Right atrium auricular region (tissue), 2 donors: Measurements from ENCODE around the gene LRRC63. TPM values are rescaled to one million over a fixed set of nuclear protein-coding genes. Genes with fewer than 3 reads are reported as not detected.

Source experiments
- DNase-seq: peaks from one replicate; pipeline ENCODE4 v3.0.0-alpha.2; 2019; ENCODE audit warnings: low spot score
- H3K27ac ChIP-seq, 2 donors: fragments of 200-600 bp; sonication (generic); 1 replicate in 1 of 2; 2 replicates in 1 of 2; pipeline ENCODE4 v1.5.1; 2016 to 2019
- H3K27me3 ChIP-seq, 2 donors: fragments of 200-600 bp; sonication (generic); one replicate each; pipeline versions ENCODE4 v1.5.1 to v1.6.0; 2017 to 2019
- H3K36me3 ChIP-seq: fragments of 200-600 bp; sonication (generic); one replicate; pipeline ENCODE4 v1.5.1; 2016
- H3K4me1 ChIP-seq, 2 donors: fragments of 200-600 bp; sonication (generic); one replicate each; pipeline versions ENCODE4 v1.5.1 to v1.6.0; 2017 to 2019
- H3K4me3 ChIP-seq, 2 donors: fragments of 200-600 bp; sonication (generic); 1 replicate in 1 of 2; 2 replicates in 1 of 2; pipeline ENCODE4 v1.5.1; 2017 to 2019; ENCODE audit warnings: mild to moderate bottlenecking in 1 of 2, moderate library complexity in 1 of 2
- H3K9me3 ChIP-seq, 2 donors: fragments of 200-600 bp; sonication (generic); one replicate each; pipeline ENCODE4 v1.5.1; 2019
- CTCF ChIP-seq, 2 donors: fragments of 200-600 bp; sonication (generic); IDR thresholded peaks; one replicate each; pipeline ENCODE4 v1.5.1; 2019; ENCODE audit warnings: antibody characterized with exemption in 2 of 2
- total RNA-seq, 2 donors: library from RNA; depleted of rRNA; stranded (reverse); fragments of >200 nt; gene quantifications; one replicate each; pipeline ENCODE4 v1.1.0, GENCODE V29; 2016

Gene LRRC63
- total RNA-seq, 2 donors from 2014 or later = not detected

- H3K4me3 ChIP-seq = no peak overlapping the region
- no peak for DNase-seq
- TF ChIP-seq CTCF (IDR thresholded peaks at IDR 0.05) = no peak
Measured at GRCh38 chr13:46314587-46314986, 102.9 kb downstream of the LRRC63 start.

DNA sequence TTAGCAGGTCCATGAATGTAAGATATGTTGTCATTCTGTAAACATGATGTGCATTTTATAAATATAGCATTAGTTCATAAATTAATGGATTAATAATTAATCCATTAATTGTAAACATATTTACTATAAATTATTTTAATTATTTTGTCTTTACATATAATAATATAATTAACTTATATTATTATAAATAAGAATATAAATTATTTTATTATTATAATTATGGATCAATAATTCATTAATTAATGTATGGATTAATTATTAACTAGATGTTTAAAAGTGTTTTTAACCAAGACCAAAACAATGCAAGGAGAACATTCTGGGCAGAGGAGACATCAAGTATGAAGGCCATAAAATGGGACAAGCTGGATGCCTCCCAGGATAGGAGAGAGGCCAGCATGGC lies 103.3 kb downstream of the LRRC63 start:
- no peaks in the 10 kb centered on the region for H3K36me3 ChIP-seq
- H3K4me1 ChIP-seq = no peaks in the 10 kb centered on the region
- no peak overlapping the region for H3K4me3 ChIP-seq
- TF ChIP-seq CTCF (IDR thresholded peaks at IDR 0.05) = no peak
- no peaks in the 10 kb centered on the region for H3K27me3 ChIP-seq
- no peak overlapping the region for H3K27ac ChIP-seq
- no peak for DNase-seq
- H3K9me3 ChIP-seq = peaks cover 0 to 5% of the 10 kb centered on the region in 2 donors

More at GRCh38 chr13:46314587-46314986, 102.9 kb downstream of the LRRC63 start:
- Histone ChIP-seq H3K36me3 (no peaks in the 10 kb centered on the region), H3K9me3 (peaks cover 0 to 10% of the 10 kb centered on the region in 2 donors), H3K27me3 (no peaks in the 10 kb centered on the region), H3K27ac (no peak overlapping the region), H3K4me1 (no peaks in the 10 kb centered on the region)

GRCh38 chr13:46315491-46316075 lies 103.9 kb downstream of the LRRC63 start:
- peak; percentile 28 for DNase-seq
- Histone ChIP-seq H3K9me3 (peaks cover 0 to 5% of the 10 kb centered on the region in 2 donors), H3K27ac (no peak overlapping the region), H3K27me3 (no peaks in the 10 kb centered on the region), H3K4me3 (no peak overlapping the region), H3K36me3 (no peaks in the 10 kb centered on the region), H3K4me1 (no peaks in the 10 kb centered on the region)
- no peak for TF ChIP-seq CTCF (IDR thresholded peaks at IDR 0.05)

DNA sequence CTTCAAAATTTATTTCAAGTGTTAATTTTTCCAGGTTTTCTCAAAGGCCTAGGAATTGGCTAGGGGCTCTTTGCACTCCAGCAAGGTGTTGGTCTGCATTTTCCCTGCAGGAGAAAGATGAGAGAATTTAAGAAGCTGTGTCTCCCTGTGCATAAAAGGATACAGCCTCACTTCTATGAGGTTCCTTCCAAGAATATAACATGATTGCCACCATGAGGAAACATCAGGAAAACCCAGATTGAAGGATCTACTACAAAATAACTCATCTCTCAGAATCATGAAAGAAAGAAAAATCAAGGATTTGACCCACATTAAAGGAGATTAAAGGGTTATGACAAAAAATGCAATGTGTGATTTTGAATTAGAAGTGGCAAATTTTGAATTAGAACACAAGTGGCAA lies 105.4 kb downstream of the LRRC63 start:
- H3K27ac ChIP-seq = no peak overlapping the region
- no peak for DNase-seq
- no peaks in the 10 kb centered on the region for H3K36me3 ChIP-seq
- no peak for TF ChIP-seq CTCF (IDR thresholded peaks at IDR 0.05)
- peaks cover 0 to 5% of the 10 kb centered on the region in 2 donors for H3K9me3 ChIP-seq
- H3K27me3 ChIP-seq = no peaks in the 10 kb centered on the region
- H3K4me1 ChIP-seq = no peaks in the 10 kb centered on the region
- no peak overlapping the region for H3K4me3 ChIP-seq

GRCh38 chr13:46318986-46319385 lies 107.3 kb downstream of the LRRC63 start:
- DNase-seq = no peak
- Histone ChIP-seq H3K4me3 (no peak overlapping the region), H3K9me3 (peaks cover 0 to 5% of the 10 kb centered on the region in 2 donors), H3K4me1 (no peaks in the 10 kb centered on the region), H3K27ac (no peak overlapping the region), H3K27me3 (no peaks in the 10 kb centered on the region), H3K36me3 (no peaks in the 10 kb centered on the region)
- no peak for TF ChIP-seq CTCF (IDR thresholded peaks at IDR 0.05)

GRCh38 chr13:46320406-46320805 lies 108.7 kb downstream of the LRRC63 start:
- H3K27ac ChIP-seq = no peak overlapping the region
- no peaks in the 10 kb centered on the region for H3K36me3 ChIP-seq
- no peaks in the 10 kb centered on the region for H3K9me3 ChIP-seq
- H3K27me3 ChIP-seq = no peaks in the 10 kb centered on the region
- DNase-seq = peak; percentile 34
- no peak overlapping the region for H3K4me3 ChIP-seq
- H3K4me1 ChIP-seq = no peaks in the 10 kb centered on the region
- no peak for TF ChIP-seq CTCF (IDR thresholded peaks at IDR 0.05)
